IMR-90 (cell line): ENCODE data around the gene SIPA1L3. TPM values are rescaled to one million over a fixed set of nuclear protein-coding genes. Genes with fewer than 3 reads are reported as not detected.

ENCODE experiments used
- ATAC-seq: fragments of 200-7000 bp; cut with Tn5 transposase; 2 replicates; pipeline ENCODE4 v1.9.1; 2020; ENCODE audit warnings: low read depth, mild to moderate bottlenecking, moderate library complexity
- BruUV-seq: library from RNA; stranded (reverse); fragments of 400-500 nt; replicated peaks from 2 replicates; lab custom pipeline; 2021; lab: Mats Ljungman, UMichigan
- CTCF ChIA-PET: fragments of 300-600 bp; formaldehyde crosslinking; extraction: SDS; loops from one replicate; lab custom pipeline; 2021; ENCODE audit warnings: antibody characterized with exemption; lab: Yijun Ruan, JAX
- POLR2A ChIA-PET: fragments of 300-600 bp; sonication (Branson Sonifier 250); formaldehyde crosslinking; loops from one replicate; lab custom pipeline; 2022; ENCODE audit warnings: antibody characterized with exemption; ENCODE audit not compliant: unreplicated experiment; lab: Charles Lee
- DNase-seq: peaks from one replicate; pipeline ENCODE4 v3.0.0; 2013
- H2AFZ ChIP-seq: replicated peaks from 2 replicates; pipeline ENCODE3; 2013; ENCODE audit warnings: low read length, mild to moderate bottlenecking; ENCODE audit not compliant: poor library complexity
- H2AK5ac ChIP-seq: 2 replicates; pipeline ENCODE4 v1.6.1; 2013; ENCODE audit warnings: low read depth, low read length, inconsistent platforms
- H2AK9ac ChIP-seq: replicated peaks from 2 replicates; pipeline ENCODE3; 2013; ENCODE audit warnings: mild to moderate bottlenecking, low read depth, low read length, moderate library complexity; ENCODE audit not compliant: poor library complexity
- H2BK120ac ChIP-seq: 2 replicates; pipeline ENCODE4 v1.6.1; 2013; ENCODE audit warnings: low read depth, low read length, inconsistent platforms
- H2BK15ac ChIP-seq: 3 replicates; pipeline ENCODE4 v1.6.1; 2013; ENCODE audit warnings: low read depth, low read length, inconsistent platforms
- H2BK20ac ChIP-seq: 2 replicates; pipeline ENCODE4 v1.6.1; 2013; ENCODE audit warnings: low read depth, mild to moderate bottlenecking, inconsistent platforms, low read length, moderate library complexity
- H2BK5ac ChIP-seq: 2 replicates; pipeline ENCODE4 v1.6.1; 2013; ENCODE audit warnings: mild to moderate bottlenecking, low read depth, low read length, inconsistent platforms; ENCODE audit not compliant: poor library complexity, severe bottlenecking
- H3K14ac ChIP-seq: replicated peaks from 2 replicates; pipeline ENCODE4 v1.6.1; 2013; ENCODE audit warnings: low read depth, low read length, inconsistent platforms
- H3K18ac ChIP-seq: 2 replicates; pipeline ENCODE4 v1.6.1; 2013; ENCODE audit warnings: low read depth, low read length, control low read depth
- H3K23ac ChIP-seq: 2 replicates; pipeline ENCODE4 v1.6.1; 2013; ENCODE audit warnings: low read depth, low read length, inconsistent platforms
- H3K27ac ChIP-seq: 2 replicates; pipeline ENCODE4 v1.5.1; 2013; ENCODE audit warnings: mild to moderate bottlenecking, control low read depth, low read length; ENCODE audit not compliant: insufficient read depth
- H3K27me3 ChIP-seq: 2 replicates; pipeline ENCODE4 v1.6.1; 2013; ENCODE audit warnings: low read length; ENCODE audit not compliant: control insufficient read depth, insufficient read depth
- H3K36me3 ChIP-seq: 2 replicates; pipeline ENCODE4 v1.6.1; 2013; ENCODE audit warnings: low read length, mixed read lengths; ENCODE audit not compliant: control insufficient read depth, insufficient read depth
- H3K4ac ChIP-seq: 2 replicates; pipeline ENCODE4 v1.6.1; 2013; ENCODE audit warnings: low read depth, low read length, inconsistent platforms
- H3K4me1 ChIP-seq: 2 replicates; pipeline ENCODE4 v1.6.1; 2013; ENCODE audit warnings: low read length, mixed read lengths; ENCODE audit not compliant: control insufficient read depth, insufficient read depth
- H3K4me2 ChIP-seq: 2 replicates; pipeline ENCODE4 v1.6.1; 2013; ENCODE audit warnings: low read depth, mild to moderate bottlenecking, control low read depth, low read length, moderate library complexity
- H3K4me3 ChIP-seq: 2 replicates; pipeline ENCODE4 v1.5.1; 2013; ENCODE audit warnings: low read depth, mild to moderate bottlenecking, control low read depth, low read length, moderate library complexity; ENCODE audit not compliant: insufficient read depth
- H3K56ac ChIP-seq: 2 replicates; pipeline ENCODE4 v1.6.1; 2013; ENCODE audit warnings: low read length, inconsistent platforms; ENCODE audit not compliant: insufficient read depth; ENCODE audit errors: extremely low read depth
- H3K79me1 ChIP-seq, 2 experiments: 2 replicates each; pipeline ENCODE4 v1.6.1; 2013; ENCODE audit warnings: low read length in 2 of 2, inconsistent platforms in 1 of 2, low read depth in 1 of 2
- H3K9ac ChIP-seq: 2 replicates; pipeline ENCODE4 v1.6.1; 2013; ENCODE audit warnings: low read depth, low read length, control low read depth
- H3K9me1 ChIP-seq: 2 replicates; pipeline ENCODE4 v1.6.1; 2013; ENCODE audit warnings: low read length, inconsistent platforms; ENCODE audit not compliant: insufficient read depth
- H3K9me3 ChIP-seq: 2 replicates; pipeline ENCODE4 v1.6.1; 2013; ENCODE audit warnings: low read length; ENCODE audit not compliant: control insufficient read depth, insufficient read depth
- H4K20me1 ChIP-seq: 2 replicates; pipeline ENCODE4 v1.6.1; 2013; ENCODE audit warnings: low read length, inconsistent platforms; ENCODE audit not compliant: insufficient read depth
- H4K5ac ChIP-seq: 2 replicates; pipeline ENCODE4 v1.6.1; 2013; ENCODE audit warnings: mild to moderate bottlenecking, low read depth, low read length, control low read depth
- H4K8ac ChIP-seq, 2 experiments: 2 replicates each; pipeline ENCODE4 v1.6.1; 2013; ENCODE audit warnings: low read depth in 2 of 2, low read length in 2 of 2, control low read depth in 1 of 2, inconsistent platforms in 1 of 2
- H4K91ac ChIP-seq: 2 replicates; pipeline ENCODE4 v1.6.1; 2013; ENCODE audit warnings: low read depth, low read length, inconsistent platforms; ENCODE audit not compliant: insufficient read depth
- WGBS, 2 experiments: methylation state at CpG; one replicate each; pipeline versions ENCODE4 v1.1.5 to v1.1.7; 2013; ENCODE audit warnings: missing lambda C conversion rate in 2 of 2; ENCODE audit not compliant: insufficient read length in 1 of 2; ENCODE audit errors: extremely low coverage in 2 of 2; 5-methylcytosine and 5-hydroxymethylcytosine counted together
- dilution Hi-C: fragments of 300-500 bp; cut with HindIII; formaldehyde crosslinking; loops from one replicate; pipeline ENCODE4 v1.14.3; 2018; ENCODE audit warnings: low sequenced_read_pairs; ENCODE audit not compliant: unreplicated experiment
- in situ Hi-C: fragments of 300-500 bp; cut with MboI; formaldehyde crosslinking; loops from 3 replicates; pipeline ENCODE4 v1.14.3; 2019; ENCODE audit warnings: low sequenced_read_pairs, inconsistent platforms, mixed read lengths
- intact Hi-C: fragments of 100-400 bp; cut with micrococcal nuclease; formaldehyde crosslinking; loops from 2 replicates; pipeline ENCODE4 v1.10.0; 2022
- polyA plus RNA-seq, 3 experiments: library from polyadenylated mRNA; depleted of rRNA; stranded (reverse); fragments of >200 nt; gene quantifications; 2 replicates each; pipeline ENCODE4 v1.2.3, GENCODE V29; 2012; ENCODE audit warnings: low replicate concordance in 1 of 3
- total RNA-seq: library from RNA; depleted of rRNA; stranded (reverse); fragments of >200 nt; gene quantifications from 2 replicates; pipeline ENCODE4 v1.2.3, GENCODE V29; 2012
- TF ChIP-seq, protein P1 (sequence below): conservative IDR thresholded peaks from 2 replicates; pipeline ENCODE4 v1.5.1; 2012; ENCODE audit warnings: mild to moderate bottlenecking, low read depth, low read length, improper control_type of control experiment

SIPA1L3 gene
- total and polyA plus RNA-seq, 2 of the 4 experiments (the other 2 are of a cell fraction) = 4.1 to 9.4 TPM

DNA sequence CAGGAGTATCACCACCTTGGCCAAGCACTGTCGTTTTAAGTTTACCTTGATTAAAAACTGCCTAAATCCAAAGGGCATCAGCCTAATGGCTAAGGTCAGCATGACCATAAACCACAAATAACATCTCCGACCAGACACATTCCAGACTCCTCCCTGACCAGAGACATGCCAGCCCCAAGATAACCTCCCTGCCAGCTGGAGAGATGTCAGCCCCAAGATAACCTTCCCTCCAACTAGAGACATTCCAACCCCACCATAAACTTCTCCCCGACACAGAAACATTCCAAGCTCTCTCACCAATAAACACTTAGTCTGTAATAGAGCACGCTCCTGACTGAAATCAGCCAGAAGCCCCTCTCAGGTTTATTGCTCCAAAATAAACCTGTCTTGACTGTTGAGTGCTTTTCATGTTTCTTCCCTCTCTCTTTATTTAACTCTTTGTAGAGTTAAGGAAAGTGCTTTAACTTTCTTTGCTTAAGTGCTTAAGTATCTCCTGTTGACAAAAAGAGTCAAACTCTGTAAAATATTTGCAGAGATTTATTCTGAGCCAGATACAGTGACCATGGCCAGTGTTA is 37.2 kb upstream of the SIPA1L3 start:
- CTCF ChIA-PET = no interaction called here

More for the DNA sequence above, 37.2 kb upstream of the SIPA1L3 start:
- no peaks in the 10 kb centered on the region for H3K27me3 ChIP-seq
- H4K8ac ChIP-seq = no peak overlapping the region
- no peak overlapping the region for H3K27ac ChIP-seq
- no peaks in the 10 kb centered on the region for H3K79me1 ChIP-seq
- H3K9me3 ChIP-seq = peaks cover 6% of the 10 kb centered on the region
- H3K14ac ChIP-seq = no peak overlapping the region
- H4K20me1 ChIP-seq = no peaks in the 10 kb centered on the region
- no peak overlapping the region for H2AK9ac ChIP-seq
- no peak overlapping the region for H3K4me3 ChIP-seq
- H3K9ac ChIP-seq = no peak overlapping the region
- no peak overlapping the region for H2BK120ac ChIP-seq
- no peak overlapping the region for H3K18ac ChIP-seq
- no peak overlapping the region for H3K23ac ChIP-seq
- dilution Hi-C loops (no loop called here), in situ Hi-C loops (no loop called here), intact Hi-C loops (no loop called here)
- H3K36me3 ChIP-seq = no peaks in the 10 kb centered on the region
- POLR2A ChIA-PET = no interaction called here
- no peak overlapping the region for H4K91ac ChIP-seq
- WGBS, 2 experiments = 33% methylated on average over 1 of the region's 4 CpGs; no CpG with 5 or more reads in 1 of the 2 experiments
- no peak overlapping the region for H2AK5ac ChIP-seq
- no peak overlapping the region for H3K4me2 ChIP-seq
- no peak overlapping the region for H2BK15ac ChIP-seq
- H2AFZ ChIP-seq = no peak overlapping the region
- no peak overlapping the region for H2BK20ac ChIP-seq
- H3K9me1 ChIP-seq = no peaks in the 10 kb centered on the region
- H3K56ac ChIP-seq = no peak overlapping the region
- ATAC-seq (no peak), DNase-seq (no peak)
- H4K5ac ChIP-seq = no peak overlapping the region
- TF ChIP-seq, protein P1, sequence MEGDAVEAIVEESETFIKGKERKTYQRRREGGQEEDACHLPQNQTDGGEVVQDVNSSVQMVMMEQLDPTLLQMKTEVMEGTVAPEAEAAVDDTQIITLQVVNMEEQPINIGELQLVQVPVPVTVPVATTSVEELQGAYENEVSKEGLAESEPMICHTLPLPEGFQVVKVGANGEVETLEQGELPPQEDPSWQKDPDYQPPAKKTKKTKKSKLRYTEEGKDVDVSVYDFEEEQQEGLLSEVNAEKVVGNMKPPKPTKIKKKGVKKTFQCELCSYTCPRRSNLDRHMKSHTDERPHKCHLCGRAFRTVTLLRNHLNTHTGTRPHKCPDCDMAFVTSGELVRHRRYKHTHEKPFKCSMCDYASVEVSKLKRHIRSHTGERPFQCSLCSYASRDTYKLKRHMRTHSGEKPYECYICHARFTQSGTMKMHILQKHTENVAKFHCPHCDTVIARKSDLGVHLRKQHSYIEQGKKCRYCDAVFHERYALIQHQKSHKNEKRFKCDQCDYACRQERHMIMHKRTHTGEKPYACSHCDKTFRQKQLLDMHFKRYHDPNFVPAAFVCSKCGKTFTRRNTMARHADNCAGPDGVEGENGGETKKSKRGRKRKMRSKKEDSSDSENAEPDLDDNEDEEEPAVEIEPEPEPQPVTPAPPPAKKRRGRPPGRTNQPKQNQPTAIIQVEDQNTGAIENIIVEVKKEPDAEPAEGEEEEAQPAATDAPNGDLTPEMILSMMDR = no peak
- no peaks in the 10 kb centered on the region for H3K4me1 ChIP-seq
- no peak overlapping the region for H2BK5ac ChIP-seq
- no TSS peak for BruUV-seq
- no peak overlapping the region for H3K4ac ChIP-seq
